ENCODE results near the gene OTP.

- no peak for TF ChIP-seq REST (IDR thresholded peaks at IDR 0.05; ENCODE audit: low read depth, low read length)
- no peak for TF ChIP-seq CTCF (IDR thresholded peaks at IDR 0.05)
- TF ChIP-seq EZH2phosphoT487 (IDR thresholded peaks at IDR 0.05; ENCODE audit: borderline replicate concordance, low read depth), result no peak
- no peak for TF ChIP-seq TAF1 (IDR thresholded peaks at IDR 0.05; ENCODE audit: borderline replicate concordance, low read depth, low read length)
- no peak for TF ChIP-seq GATA2 (CRISPR knock-in tag; IDR thresholded peaks at IDR 0.05)
- no peak for TF ChIP-seq USF2 (IDR thresholded peaks at IDR 0.05; ENCODE audit: borderline replicate concordance, low read depth, low read length)
- no peak for TF ChIP-seq POLR2AphosphoS5 (IDR thresholded peaks at IDR 0.05; ENCODE audit: low read depth, low read length)
- no peak for TF ChIP-seq PBX3 (IDR thresholded peaks at IDR 0.05)
- TF ChIP-seq NRF1 (IDR thresholded peaks at IDR 0.05; ENCODE audit: low read depth, low read length), result no peak
- no peak for TF ChIP-seq EP300 (IDR thresholded peaks at IDR 0.05; ENCODE audit: borderline replicate concordance in 1 of 2, low read depth in 1 of 2, low read length in 1 of 2)
- TF ChIP-seq RAD21 (IDR thresholded peaks at IDR 0.05; ENCODE audit: low read length), result no peak
- no peak for TF ChIP-seq TCF12 (IDR thresholded peaks at IDR 0.05)
- no peak for TF ChIP-seq MEF2A (IDR thresholded peaks at IDR 0.05; ENCODE audit: borderline replicate concordance, low read depth)
Observed at GRCh38 chr5:77645995-77646639, 7.6 kb upstream of the OTP start.

All from SK-N-SH (cell line).